GM13976 (cell line): ENCODE measurements around the gene CACHD1.
A peak's percentile ranks its signal among the peaks of the same experiment; 100 is the strongest.

Experiments used
- DNase-seq: peaks from one replicate; pipeline ENCODE4 v3.0.0; 2012; ENCODE audit warnings: low spot score
- in situ Hi-C: fragments of 300-500 bp; cut with MboI; formaldehyde crosslinking; loops from one replicate; pipeline ENCODE4 v1.12.0; 2022; ENCODE audit warnings: low sequenced_read_pairs, mixed read lengths, inconsistent platforms; ENCODE audit not compliant: unreplicated experiment
- TF ChIP-seq, protein P1 (sequence below): IDR thresholded peaks from 2 replicates; pipeline ENCODE4 v1.5.1; 2012; ENCODE audit warnings: borderline replicate concordance, mild to moderate bottlenecking; ENCODE audit not compliant: insufficient read depth; ENCODE audit errors: extremely low read depth, missing control alignments, control extremely low read depth

The CACHD1 gene

DNA sequence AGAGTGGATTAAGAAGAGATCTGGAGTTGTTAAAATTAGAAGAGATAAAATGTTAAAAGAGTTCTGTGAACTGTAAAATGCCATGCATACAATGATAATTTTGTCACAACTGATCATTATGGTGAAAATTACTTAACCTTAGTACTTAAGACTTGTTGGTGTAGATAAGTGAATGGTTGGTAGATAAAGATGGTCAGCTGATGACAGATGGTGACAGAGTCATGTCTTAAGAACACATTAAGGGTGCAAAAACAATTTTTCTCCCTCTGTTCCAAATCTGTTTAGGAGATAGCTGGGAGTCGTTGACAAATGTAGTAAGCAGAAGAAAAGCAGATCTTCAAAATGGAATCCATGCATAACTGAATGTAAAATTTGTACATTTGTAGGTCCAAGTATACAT is 18.5 kb upstream of the CACHD1 start:
- in situ Hi-C loops = no loop called here
- DNase-seq = no peak
- TF ChIP-seq, protein P1, sequence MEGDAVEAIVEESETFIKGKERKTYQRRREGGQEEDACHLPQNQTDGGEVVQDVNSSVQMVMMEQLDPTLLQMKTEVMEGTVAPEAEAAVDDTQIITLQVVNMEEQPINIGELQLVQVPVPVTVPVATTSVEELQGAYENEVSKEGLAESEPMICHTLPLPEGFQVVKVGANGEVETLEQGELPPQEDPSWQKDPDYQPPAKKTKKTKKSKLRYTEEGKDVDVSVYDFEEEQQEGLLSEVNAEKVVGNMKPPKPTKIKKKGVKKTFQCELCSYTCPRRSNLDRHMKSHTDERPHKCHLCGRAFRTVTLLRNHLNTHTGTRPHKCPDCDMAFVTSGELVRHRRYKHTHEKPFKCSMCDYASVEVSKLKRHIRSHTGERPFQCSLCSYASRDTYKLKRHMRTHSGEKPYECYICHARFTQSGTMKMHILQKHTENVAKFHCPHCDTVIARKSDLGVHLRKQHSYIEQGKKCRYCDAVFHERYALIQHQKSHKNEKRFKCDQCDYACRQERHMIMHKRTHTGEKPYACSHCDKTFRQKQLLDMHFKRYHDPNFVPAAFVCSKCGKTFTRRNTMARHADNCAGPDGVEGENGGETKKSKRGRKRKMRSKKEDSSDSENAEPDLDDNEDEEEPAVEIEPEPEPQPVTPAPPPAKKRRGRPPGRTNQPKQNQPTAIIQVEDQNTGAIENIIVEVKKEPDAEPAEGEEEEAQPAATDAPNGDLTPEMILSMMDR = no peak

DNA sequence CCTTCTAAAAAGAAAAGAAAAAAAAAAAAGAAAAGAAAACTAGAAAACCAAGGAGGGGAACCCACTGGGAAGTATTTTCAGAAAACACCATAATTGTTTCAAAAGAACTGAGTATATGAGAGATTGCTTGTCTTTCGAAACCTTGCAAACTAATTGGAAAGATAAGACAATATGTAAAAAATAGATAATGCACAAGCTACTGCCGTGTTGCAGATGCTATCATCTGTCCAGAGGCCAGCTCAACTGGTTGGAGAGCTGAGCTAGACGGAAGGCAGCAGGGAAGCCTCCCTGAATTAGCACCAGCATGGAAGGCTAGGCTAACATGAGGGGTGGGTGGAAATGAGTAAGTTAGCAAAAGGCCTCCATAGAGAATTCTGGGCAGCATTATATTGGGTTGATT is 16.2 kb upstream of the CACHD1 start:
- in situ Hi-C loops = no loop called here
- DNase-seq = no peak
- TF ChIP-seq, protein P1 = no peak

DNA sequence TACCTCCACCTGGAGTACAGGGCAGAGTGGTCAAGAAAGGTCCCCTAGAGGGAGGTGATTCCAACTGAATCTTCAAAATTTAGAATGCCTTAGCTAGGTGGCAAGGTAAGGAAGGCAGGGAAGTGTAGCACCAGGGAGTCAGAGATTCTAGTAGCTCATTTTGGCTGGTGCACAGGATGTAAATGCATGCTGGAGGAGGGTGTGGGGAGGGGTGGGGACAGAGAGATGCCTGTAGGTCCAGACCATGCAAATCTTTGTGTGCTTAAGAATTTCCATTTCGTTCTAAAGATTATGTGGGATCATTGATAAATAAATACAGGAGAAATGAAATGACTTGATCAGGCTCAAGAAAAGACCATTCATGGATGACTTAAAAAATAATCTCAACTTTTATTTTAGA is 11.0 kb upstream of the CACHD1 start:
- no peak for DNase-seq
- in situ Hi-C loops = no loop called here
- TF ChIP-seq, protein P1 = no peak

DNA sequence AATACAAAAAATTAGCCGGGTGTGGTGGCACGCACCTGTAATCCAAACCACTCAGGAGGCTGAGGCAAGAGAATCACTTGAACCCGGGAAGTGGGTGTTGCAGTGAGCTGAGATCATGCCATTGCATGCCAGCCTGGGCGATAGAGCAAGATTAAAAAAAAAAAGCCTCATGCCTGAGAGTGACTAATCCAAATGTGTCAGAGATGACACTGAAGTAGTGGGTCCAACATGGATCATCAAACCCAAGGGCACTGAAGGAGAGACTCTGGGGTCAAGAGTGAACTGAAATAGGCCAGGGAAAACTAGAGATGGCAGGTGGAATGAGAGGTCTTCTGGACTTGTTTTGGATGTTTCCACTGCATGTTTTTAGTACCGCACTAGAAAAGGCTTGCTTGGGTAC is 10.2 kb upstream of the CACHD1 start:
- in situ Hi-C loops = no loop called here
- TF ChIP-seq, protein P1 = no peak

DNA sequence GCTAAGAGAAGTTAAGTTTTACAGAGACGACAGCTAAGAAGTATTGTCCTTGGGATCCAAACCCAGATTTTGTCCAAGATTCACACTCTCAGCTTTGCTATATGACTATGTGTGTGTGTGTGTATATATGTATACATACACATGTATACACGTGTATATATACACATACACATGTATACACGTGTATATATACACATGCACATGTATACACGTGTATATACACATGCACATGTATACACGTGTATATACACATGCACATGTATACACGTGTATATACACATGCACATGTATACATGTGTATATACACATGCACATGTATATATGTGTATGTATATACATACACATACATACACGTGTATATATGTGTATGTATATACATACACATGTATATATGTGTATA is 3.9 kb upstream of the CACHD1 start:
- DNase-seq = no peak
- in situ Hi-C loops = no loop called here
- TF ChIP-seq, protein P1 = no peak

More for the DNA sequence above, 10.2 kb upstream of the CACHD1 start:
- no peak for DNase-seq

DNA sequence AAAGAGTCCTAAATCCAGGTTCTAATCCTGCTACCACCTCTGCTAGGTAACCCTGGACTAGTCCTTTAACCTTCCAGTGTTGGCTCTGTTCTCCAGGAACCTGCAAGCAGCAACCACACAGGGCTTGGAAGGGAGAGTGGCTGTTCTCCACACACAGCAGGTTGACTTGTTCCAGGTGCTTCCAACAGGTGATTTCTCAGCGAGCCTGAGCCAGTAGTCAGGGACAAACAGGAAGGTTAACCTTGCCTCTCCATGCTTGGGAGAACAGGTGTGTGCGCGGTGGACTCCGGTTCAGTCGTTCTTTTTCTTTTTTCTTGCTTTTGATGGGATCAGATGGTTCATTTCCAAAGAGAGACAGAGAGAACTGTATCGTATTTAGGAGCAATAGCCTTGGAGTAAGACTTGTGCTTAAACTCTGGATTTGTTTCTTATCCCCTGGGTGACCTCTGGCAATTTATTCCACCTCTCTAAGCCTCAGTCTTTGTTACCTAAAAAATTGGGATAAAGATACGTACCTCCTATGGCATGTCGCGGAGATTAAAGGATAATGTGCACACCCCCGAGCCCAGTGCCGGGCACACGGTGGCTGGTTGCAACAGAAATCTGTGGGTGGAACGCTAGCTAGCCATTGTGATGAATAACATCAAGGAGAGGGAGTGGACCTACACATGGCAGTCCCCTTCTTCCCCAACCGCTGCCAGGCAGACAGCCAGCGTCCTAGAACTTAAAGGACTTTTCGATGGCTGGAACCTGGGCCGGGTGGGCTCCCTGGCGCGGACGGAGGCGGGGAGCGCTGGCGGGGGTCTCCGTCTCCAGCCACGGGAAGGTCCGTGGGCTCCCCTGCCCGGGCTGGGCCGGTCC is 583 bp upstream of the CACHD1 start:
- in situ Hi-C loops = no loop called here
- TF ChIP-seq, protein P1 = no peak
- no peak for DNase-seq

DNA sequence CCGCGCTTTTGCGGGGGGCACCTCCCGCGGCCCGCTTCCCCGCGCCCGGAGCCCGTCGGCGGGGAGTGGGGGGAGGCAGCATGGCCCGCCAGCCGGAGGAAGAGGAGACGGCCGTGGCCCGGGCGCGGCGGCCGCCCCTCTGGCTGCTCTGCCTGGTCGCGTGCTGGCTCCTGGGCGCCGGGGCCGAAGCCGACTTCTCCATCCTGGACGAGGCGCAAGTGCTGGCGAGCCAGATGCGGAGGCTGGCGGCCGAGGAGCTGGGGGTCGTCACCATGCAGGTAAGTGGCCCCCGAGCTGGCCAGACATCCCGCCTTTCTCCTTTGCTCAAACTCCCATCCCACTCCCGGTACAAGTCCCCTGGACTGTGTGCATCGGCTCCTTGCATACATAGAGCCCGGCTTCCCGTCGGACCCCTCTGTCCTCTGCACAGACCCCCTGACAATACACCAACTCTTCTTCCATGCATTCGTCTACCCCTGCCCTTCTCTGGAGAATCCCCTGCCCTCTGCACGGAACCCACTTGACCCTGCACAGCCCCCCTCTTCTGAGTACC is 812 bp downstream of the CACHD1 start:
- in situ Hi-C loops = no loop called here
- TF ChIP-seq, protein P1 = no peak
- DNase-seq = peak; percentile 32
